ENCODE results near the gene TEX101. TPM values are rescaled to one million over a fixed set of nuclear protein-coding genes. Genes with fewer than 3 reads are reported as not detected.
"Not testable (repeated sequence)": the region's sequence is repeated elsewhere in the genome, so short reads cannot be mapped to it uniquely, and the experiment has no call there.

Gene TEX101
- total RNA-seq, 6 experiments from 2014 or later: not detected

DNA sequence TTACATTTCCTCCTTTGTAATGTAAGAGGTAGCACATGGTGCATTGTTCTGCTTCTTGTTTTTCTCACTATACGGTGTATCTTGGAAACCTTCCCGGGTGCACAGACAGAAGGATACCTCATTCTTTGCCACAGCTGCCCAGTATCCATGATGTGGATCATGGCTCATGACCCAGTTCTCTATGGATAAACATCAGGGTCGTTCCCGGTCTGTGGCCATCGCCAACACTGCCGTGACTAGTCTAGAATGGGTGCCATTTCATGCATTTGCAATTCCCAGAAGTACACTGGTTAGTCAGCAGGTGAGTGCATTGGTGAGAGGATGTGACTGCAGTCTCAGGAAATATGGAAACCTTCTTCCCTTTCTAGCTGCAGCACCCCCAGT is 23.1 kb upstream of the TEX101 start:
- H3K27me3 ChIP-seq; H3K27ac ChIP-seq; H3K4me1 ChIP-seq; ATAC-seq; H3K36me3 ChIP-seq; intact Hi-C loops (cut with DNase I); H3K4me3 ChIP-seq; H3K9me3 ChIP-seq; DNase-seq: not testable (repeated sequence)
- WGBS (ENCODE audit: insufficient coverage, low coverage, low lambda C conversion rate, missing lambda C conversion rate): 62% methylated on average over 3 of the region's 6 CpGs

DNA sequence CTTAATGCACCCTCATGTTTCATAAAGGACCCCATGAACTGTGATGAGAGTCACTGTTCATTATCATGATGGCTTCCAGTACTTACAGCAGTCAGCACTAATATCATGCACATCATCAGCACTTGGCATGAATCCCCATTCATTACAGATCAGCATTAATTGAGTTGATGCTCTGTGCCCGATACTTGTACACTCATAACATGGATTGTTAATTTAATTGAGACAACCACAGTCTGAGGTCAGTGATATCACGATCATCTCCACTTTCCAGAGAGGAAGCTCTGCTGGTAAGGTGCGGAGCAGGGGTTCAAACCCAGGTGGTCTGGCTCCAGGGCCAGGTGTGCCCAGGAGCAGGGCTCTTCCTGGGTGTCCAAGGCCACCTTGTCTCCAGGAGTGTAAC is 21.2 kb upstream of the TEX101 start:
- ATAC-seq; H3K27me3 ChIP-seq; DNase-seq; H3K4me1 ChIP-seq; intact Hi-C loops (cut with DNase I); H3K36me3 ChIP-seq; H3K9me3 ChIP-seq; H3K27ac ChIP-seq; H3K4me3 ChIP-seq: not testable (repeated sequence)
- no CpG with 5 or more reads among the region's 3 CpGs for WGBS (ENCODE audit: insufficient coverage, low coverage, low lambda C conversion rate, missing lambda C conversion rate)

DNA sequence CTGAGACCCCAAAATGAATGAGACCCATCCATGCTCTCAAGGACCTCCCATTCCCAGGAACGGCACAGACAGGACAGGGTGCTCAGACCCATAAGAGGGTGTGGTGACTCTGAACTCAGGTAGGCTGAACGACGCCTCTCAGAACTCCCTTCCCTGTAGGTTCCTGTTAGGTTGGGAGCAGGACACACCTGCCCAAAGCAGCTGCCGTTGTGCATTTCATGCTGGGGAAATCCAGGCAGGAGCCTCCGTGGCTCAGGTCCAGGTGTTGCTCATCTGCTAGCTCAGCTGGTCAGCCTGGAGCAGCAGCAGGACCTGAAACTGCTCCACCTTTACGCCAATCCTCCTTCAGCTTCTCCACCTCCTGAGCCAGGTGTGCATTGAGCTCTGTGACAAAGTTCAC is 19.1 kb upstream of the TEX101 start:
- WGBS (ENCODE audit: insufficient coverage, low coverage, low lambda C conversion rate, missing lambda C conversion rate): no CpG with 5 or more reads among the region's 6 CpGs
- no peak for DNase-seq
- Histone ChIP-seq H3K4me3 (no peak overlapping the region), H3K36me3 (no peaks in the 10 kb centered on the region), H3K9me3 (no peaks in the 10 kb centered on the region), H3K4me1 (no peaks in the 10 kb centered on the region), H3K27me3 (no peaks in the 10 kb centered on the region), H3K27ac (no peak overlapping the region)
- intact Hi-C loops (cut with DNase I): no loop called here
- ATAC-seq: peak in 1 of 4 donors; percentile 27
- TF ChIP-seq, protein P1, sequence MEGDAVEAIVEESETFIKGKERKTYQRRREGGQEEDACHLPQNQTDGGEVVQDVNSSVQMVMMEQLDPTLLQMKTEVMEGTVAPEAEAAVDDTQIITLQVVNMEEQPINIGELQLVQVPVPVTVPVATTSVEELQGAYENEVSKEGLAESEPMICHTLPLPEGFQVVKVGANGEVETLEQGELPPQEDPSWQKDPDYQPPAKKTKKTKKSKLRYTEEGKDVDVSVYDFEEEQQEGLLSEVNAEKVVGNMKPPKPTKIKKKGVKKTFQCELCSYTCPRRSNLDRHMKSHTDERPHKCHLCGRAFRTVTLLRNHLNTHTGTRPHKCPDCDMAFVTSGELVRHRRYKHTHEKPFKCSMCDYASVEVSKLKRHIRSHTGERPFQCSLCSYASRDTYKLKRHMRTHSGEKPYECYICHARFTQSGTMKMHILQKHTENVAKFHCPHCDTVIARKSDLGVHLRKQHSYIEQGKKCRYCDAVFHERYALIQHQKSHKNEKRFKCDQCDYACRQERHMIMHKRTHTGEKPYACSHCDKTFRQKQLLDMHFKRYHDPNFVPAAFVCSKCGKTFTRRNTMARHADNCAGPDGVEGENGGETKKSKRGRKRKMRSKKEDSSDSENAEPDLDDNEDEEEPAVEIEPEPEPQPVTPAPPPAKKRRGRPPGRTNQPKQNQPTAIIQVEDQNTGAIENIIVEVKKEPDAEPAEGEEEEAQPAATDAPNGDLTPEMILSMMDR (IDR thresholded peaks at IDR 0.05): no peak
- TF ChIP-seq POLR2A (IDR thresholded peaks at IDR 0.05): no peak

DNA sequence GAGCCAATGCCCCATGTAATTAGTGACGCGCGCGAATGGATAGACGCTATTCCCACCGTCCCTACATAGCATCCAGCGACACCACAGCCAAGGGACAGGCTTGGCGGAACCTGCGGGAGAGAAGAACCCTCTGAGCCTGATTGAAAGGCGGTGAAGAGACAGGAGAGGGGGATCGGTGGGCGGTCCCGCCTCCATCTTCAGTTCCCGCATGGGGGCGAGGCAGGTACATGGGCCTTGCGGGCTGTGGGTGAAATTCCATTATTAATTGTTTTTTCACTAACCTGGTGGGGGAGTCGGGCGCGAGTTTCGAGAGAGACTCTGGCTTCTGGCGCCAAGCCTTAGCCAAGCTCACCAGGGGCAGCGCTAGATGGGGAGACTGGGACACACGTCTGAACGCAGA is 8.4 kb upstream of the TEX101 start:
- intact Hi-C loops (cut with DNase I): no loop called here
- H3K27ac ChIP-seq: no peak overlapping the region
- H3K4me3 ChIP-seq: no peak overlapping the region
- H3K36me3 ChIP-seq: no peaks in the 10 kb centered on the region
- TF ChIP-seq, protein P1 (IDR thresholded peaks at IDR 0.05): no peak
- no peak for TF ChIP-seq POLR2A (IDR thresholded peaks at IDR 0.05)
- no peaks in the 10 kb centered on the region for H3K9me3 ChIP-seq
- no peak for ATAC-seq
- H3K4me1 ChIP-seq: no peaks in the 10 kb centered on the region
- no peak for DNase-seq
- H3K27me3 ChIP-seq: no peaks in the 10 kb centered on the region
- WGBS (ENCODE audit: insufficient coverage, low coverage, low lambda C conversion rate, missing lambda C conversion rate): 83% methylated on average over 6 of the region's 24 CpGs

DNA sequence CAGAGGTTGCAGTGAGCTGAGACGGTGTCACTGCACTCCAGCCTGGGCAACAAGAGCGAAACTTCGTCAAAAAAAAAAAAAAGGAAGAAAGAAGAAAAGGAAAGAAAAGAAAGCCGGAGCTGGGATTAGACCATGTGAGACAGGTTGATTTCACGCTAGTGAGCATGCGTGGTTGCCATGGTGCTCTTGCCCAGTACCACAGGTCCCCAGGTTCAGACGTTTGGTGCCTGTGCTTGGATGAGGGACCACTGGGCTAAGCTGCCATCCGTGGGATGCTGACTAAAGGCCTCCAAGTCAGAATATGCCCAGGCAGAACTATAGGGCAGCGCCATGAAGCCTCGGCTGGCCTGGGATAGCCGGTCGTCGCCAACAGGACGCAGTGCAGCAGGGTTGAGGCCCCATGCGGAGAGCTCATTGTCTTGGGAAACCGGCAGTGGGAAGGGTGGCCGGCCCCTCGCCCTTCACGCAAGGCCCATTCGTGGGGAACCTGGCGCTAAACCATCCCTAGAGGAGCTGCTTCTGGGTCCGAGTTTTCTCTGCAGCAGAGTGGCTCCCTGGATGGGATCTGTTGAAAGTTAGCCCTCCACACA is 7.2 kb upstream of the TEX101 start:
- Histone ChIP-seq H3K4me3 (no peak overlapping the region), H3K27ac (no peak overlapping the region), H3K4me1 (no peaks in the 10 kb centered on the region), H3K27me3 (no peaks in the 10 kb centered on the region), H3K36me3 (no peaks in the 10 kb centered on the region), H3K9me3 (no peaks in the 10 kb centered on the region)
- intact Hi-C loops (cut with DNase I): no loop called here
- DNase-seq: no peak
- TF ChIP-seq POLR2A (IDR thresholded peaks at IDR 0.05): no peak
- TF ChIP-seq, protein P1 (IDR thresholded peaks at IDR 0.05): no peak
- WGBS (ENCODE audit: insufficient coverage, low coverage, low lambda C conversion rate, missing lambda C conversion rate): 80% methylated on average over 7 of the region's 22 CpGs
- no peak for ATAC-seq

DNA sequence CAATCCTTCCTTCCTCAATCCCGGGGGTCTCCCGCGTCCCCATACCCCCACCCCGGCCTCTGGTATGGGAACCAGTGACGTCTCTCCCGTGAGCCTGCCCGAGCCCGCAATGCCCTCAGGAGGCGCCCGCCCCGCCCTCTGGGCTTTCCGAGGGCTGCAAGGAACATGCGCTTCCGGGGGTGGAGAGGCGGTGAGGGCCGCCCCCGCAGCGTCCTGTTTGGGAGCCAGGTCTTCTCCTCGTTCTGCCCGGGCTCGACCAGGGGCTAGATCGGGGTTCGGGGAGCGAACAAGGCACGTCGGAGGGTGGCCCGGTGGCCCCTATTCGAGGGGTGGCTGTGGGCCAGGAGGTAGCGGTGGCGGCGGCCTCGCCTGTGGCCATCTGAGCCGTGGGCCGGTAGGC is 6.6 kb upstream of the TEX101 start:
- ATAC-seq (peak in 1 of 4 donors; percentile 36), DNase-seq (no peak)
- no peaks in the 10 kb centered on the region for H3K4me1 ChIP-seq
- TF ChIP-seq, protein P1 (IDR thresholded peaks at IDR 0.05): no peak
- TF ChIP-seq POLR2A (IDR thresholded peaks at IDR 0.05): no peak
- no peak overlapping the region for H3K27ac ChIP-seq
- no peaks in the 10 kb centered on the region for H3K36me3 ChIP-seq
- H3K9me3 ChIP-seq: no peaks in the 10 kb centered on the region
- no peaks in the 10 kb centered on the region for H3K27me3 ChIP-seq
- WGBS (ENCODE audit: insufficient coverage, low coverage, low lambda C conversion rate, missing lambda C conversion rate): 60% methylated on average over 1 of the region's 34 CpGs
- no peak overlapping the region for H3K4me3 ChIP-seq
- intact Hi-C loops (cut with DNase I): no loop called here

Data from right lobe of liver (tissue), 6 donors.